ENCODE results near the gene GRN. TPM values are rescaled to one million over a fixed set of nuclear protein-coding genes. Genes with fewer than 3 reads are reported as not detected.
"Not testable (repeated sequence)": the region's sequence is repeated elsewhere in the genome, so short reads cannot be mapped to it uniquely, and the experiment has no call there.

Gene GRN
- total RNA-seq, 2 donors from 2014 or later = 343 to 466 TPM

DNA sequence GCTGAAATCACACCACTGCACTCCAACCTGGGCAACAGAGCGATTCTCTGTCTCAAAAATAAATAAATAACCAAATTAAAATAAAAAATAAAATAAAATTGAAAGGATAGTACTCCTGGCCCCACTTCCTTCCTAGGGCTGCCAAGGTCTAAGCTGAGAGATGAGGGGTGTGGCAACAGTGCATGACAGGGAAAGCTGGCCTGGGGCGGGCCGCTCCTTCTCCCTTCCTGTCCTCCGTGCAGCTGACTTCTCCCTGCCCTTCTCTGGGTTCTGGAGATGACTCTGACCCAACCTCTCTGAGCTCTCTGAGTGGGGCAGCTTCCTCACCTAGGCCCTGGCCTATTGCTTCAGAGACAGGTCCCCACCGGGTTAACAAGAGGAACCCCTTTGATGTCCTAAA lies 11.7 kb upstream of the GRN start:
- no peak overlapping the region for H3K9ac ChIP-seq (ENCODE audit: low read depth in 2 of 2, low read length in 2 of 2)
- intact Hi-C loops (cut with DNase I) = no loop called here
- no peaks in the 10 kb centered on the region for H3K4me1 ChIP-seq
- no peak overlapping the region for H3K27ac ChIP-seq
- TF ChIP-seq, protein P1, sequence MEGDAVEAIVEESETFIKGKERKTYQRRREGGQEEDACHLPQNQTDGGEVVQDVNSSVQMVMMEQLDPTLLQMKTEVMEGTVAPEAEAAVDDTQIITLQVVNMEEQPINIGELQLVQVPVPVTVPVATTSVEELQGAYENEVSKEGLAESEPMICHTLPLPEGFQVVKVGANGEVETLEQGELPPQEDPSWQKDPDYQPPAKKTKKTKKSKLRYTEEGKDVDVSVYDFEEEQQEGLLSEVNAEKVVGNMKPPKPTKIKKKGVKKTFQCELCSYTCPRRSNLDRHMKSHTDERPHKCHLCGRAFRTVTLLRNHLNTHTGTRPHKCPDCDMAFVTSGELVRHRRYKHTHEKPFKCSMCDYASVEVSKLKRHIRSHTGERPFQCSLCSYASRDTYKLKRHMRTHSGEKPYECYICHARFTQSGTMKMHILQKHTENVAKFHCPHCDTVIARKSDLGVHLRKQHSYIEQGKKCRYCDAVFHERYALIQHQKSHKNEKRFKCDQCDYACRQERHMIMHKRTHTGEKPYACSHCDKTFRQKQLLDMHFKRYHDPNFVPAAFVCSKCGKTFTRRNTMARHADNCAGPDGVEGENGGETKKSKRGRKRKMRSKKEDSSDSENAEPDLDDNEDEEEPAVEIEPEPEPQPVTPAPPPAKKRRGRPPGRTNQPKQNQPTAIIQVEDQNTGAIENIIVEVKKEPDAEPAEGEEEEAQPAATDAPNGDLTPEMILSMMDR (IDR thresholded peaks at IDR 0.05) = no peak
- H3K9me3 ChIP-seq = no peaks in the 10 kb centered on the region
- no peaks in the 10 kb centered on the region for H3K27me3 ChIP-seq
- no peak overlapping the region for H3K4me3 ChIP-seq
- no peaks in the 10 kb centered on the region for H3K36me3 ChIP-seq
- no peak for DNase-seq

GRCh38 chr17:44334315-44334714 lies 10.8 kb upstream of the GRN start:
- no peak for DNase-seq
- no peak overlapping the region for H3K9ac ChIP-seq (ENCODE audit: low read depth in 2 of 2, low read length in 2 of 2)
- no peaks in the 10 kb centered on the region for H3K27me3 ChIP-seq
- no peak overlapping the region for H3K27ac ChIP-seq
- H3K4me3 ChIP-seq = no peak overlapping the region
- H3K36me3 ChIP-seq = no peaks in the 10 kb centered on the region
- H3K4me1 ChIP-seq = no peaks in the 10 kb centered on the region
- H3K9me3 ChIP-seq = no peaks in the 10 kb centered on the region
- intact Hi-C loops (cut with DNase I) = no loop called here
- TF ChIP-seq, protein P1 (IDR thresholded peaks at IDR 0.05) = no peak

DNA sequence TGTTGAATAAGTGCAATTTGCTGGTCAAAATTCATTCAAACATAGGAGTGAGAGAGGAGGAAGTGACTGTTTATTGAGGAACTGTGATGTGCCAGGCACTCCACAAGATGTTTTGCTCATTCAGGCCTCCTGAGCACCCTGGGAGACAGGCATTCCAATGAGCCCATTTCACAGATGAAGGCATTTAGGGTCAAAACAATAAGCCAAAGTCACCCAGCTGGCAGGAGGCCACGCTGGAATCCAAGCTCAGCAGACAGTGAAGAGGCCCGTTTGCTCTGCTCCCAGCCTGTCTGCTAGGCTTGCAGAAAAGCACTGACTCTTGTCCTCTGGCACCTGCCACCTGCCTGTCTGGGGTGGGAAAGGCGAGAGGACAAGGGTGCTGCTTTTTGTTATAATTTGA lies 10.4 kb upstream of the GRN start:
- no peaks in the 10 kb centered on the region for H3K36me3 ChIP-seq
- H3K27ac ChIP-seq = no peak overlapping the region
- no peaks in the 10 kb centered on the region for H3K27me3 ChIP-seq
- H3K9ac ChIP-seq (ENCODE audit: low read depth in 2 of 2, low read length in 2 of 2) = no peak overlapping the region
- H3K4me1 ChIP-seq = no peaks in the 10 kb centered on the region
- no peak for DNase-seq
- H3K4me3 ChIP-seq = no peak overlapping the region
- intact Hi-C loops (cut with DNase I) = no loop called here
- H3K9me3 ChIP-seq = no peaks in the 10 kb centered on the region
- TF ChIP-seq, protein P1 (IDR thresholded peaks at IDR 0.05) = no peak

GRCh38 chr17:44335564-44335963 lies 9.5 kb upstream of the GRN start:
- no peak overlapping the region for H3K9ac ChIP-seq (ENCODE audit: low read depth in 2 of 2, low read length in 2 of 2)
- H3K4me3 ChIP-seq = no peak overlapping the region
- H3K36me3 ChIP-seq = no peaks in the 10 kb centered on the region
- no peak for DNase-seq
- H3K4me1 ChIP-seq = no peaks in the 10 kb centered on the region
- no peak overlapping the region for H3K27ac ChIP-seq
- TF ChIP-seq, protein P1 (IDR thresholded peaks at IDR 0.05) = no peak
- H3K9me3 ChIP-seq = no peaks in the 10 kb centered on the region
- intact Hi-C loops (cut with DNase I) = no loop called here
- no peaks in the 10 kb centered on the region for H3K27me3 ChIP-seq

DNA sequence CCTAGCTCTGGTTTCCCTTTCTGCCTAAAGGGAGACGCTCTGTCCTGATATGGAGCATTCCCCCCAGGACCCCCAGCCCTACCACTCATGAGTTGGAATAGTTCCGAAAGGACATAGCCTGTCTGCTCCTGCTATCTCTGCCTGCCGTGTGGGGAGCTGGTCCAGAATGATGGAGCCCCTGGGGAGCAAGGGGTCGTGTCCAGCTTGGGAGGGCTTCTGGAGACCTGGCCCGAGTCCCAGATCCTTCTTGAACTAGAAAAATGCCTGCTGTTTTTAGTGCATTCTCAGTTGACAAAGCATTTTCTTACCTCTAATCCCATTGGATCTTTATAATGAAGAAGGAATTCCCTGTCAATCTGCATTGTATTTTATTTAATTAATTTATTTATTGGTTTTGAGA lies 9.1 kb upstream of the GRN start:
- Histone ChIP-seq H3K9me3 (no peaks in the 10 kb centered on the region), H3K36me3 (no peaks in the 10 kb centered on the region), H3K9ac (ENCODE audit: low read depth in 2 of 2, low read length in 2 of 2) (no peak overlapping the region), H3K27me3 (no peaks in the 10 kb centered on the region), H3K27ac (no peak overlapping the region), H3K4me1 (no peaks in the 10 kb centered on the region), H3K4me3 (no peak overlapping the region)
- DNase-seq = no peak
- TF ChIP-seq, protein P1 (IDR thresholded peaks at IDR 0.05) = no peak
- intact Hi-C loops (cut with DNase I) = no loop called here

DNA sequence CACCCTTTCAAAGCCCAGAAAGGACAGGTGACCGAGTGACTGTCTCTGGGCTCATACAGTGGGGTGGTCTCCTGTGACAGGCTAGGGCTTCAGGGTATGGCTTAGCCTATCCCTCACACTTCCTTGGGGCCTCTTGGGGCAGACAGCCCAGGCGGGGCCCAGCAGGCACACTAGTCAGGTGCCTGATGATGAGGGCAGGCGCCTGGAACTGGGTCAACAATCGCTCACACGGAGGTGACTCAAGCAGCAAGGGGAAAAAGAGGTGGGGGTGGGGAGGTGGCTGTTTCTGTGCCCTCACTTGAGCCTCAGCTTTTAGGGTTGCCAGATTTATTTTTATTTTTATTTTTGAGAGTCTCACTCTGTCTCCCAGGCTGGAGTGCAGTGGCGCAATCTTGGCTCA lies 6.4 kb upstream of the GRN start:
- TF ChIP-seq, protein P1 (IDR thresholded peaks at IDR 0.05) = no peak
- Histone ChIP-seq H3K4me1 (no peaks in the 10 kb centered on the region), H3K9me3 (no peaks in the 10 kb centered on the region), H3K27ac (no peak overlapping the region), H3K36me3 (no peaks in the 10 kb centered on the region), H3K27me3 (no peaks in the 10 kb centered on the region), H3K9ac (ENCODE audit: low read depth in 2 of 2, low read length in 2 of 2) (no peak overlapping the region), H3K4me3 (no peak overlapping the region)
- intact Hi-C loops (cut with DNase I) = no loop called here
- no peak for DNase-seq

GRCh38 chr17:44340553-44340952 lies 4.5 kb upstream of the GRN start:
- DNase-seq; H3K27ac ChIP-seq; intact Hi-C loops (cut with DNase I): not testable (repeated sequence)

More at GRCh38 chr17:44340553-44340952, 4.5 kb upstream of the GRN start:
- not testable (repeated sequence) for H3K27me3 ChIP-seq; H3K9me3 ChIP-seq; H3K4me1 ChIP-seq; H3K4me3 ChIP-seq; H3K36me3 ChIP-seq; H3K9ac ChIP-seq (ENCODE audit: low read depth in 2 of 2, low read length in 2 of 2)

Data from colonic mucosa (tissue), 4 donors.